ENCODE data around the gene CFAP68. TPM values are rescaled to one million over a fixed set of nuclear protein-coding genes. Genes with fewer than 3 reads are reported as not detected.

Gene CFAP68
- total and polyA plus RNA-seq, 9 of the 15 experiments (the other 6 are each of a cell fraction or from before 2014, with no cell fraction given) = 22.8 to 72.3 (median 52.5) TPM

DNA sequence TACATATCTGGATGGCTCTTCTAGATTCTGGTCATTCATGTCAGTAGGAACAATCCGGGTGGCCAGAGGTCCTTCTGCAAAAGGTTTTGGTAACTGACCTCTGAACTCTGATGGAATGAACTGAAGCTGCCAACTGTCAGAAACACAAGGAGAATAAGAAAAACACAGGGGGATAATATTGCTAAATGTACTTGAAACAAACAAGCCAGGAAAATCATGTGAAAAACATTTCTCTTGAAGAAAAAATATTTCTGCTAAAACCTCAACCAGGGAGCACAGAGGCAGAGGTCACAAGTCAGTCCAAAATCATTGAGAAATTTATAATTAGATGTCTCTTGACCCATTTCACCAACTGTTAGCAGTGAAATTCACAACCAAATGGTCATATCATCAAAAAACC, 43.2 kb upstream of the CFAP68 start:
- no TSS peak for BruUV-seq (replicated peaks)
- no peak for TF ChIP-seq PRMT5 (CRISPR knock-in tag; IDR thresholded peaks at IDR 0.05)
- no peak for TF ChIP-seq ZSCAN29 (IDR thresholded peaks at IDR 0.05)
- TF ChIP-seq FOXP4 (CRISPR knock-in tag; IDR thresholded peaks at IDR 0.05; ENCODE audit: borderline replicate concordance) = no peak
- TF ChIP-seq PKNOX1 (IDR thresholded peaks at IDR 0.05) = no peak
- TF ChIP-seq BCL6 (CRISPR knock-in tag; IDR thresholded peaks at IDR 0.05) = no peak
- TF ChIP-seq CC2D1A (IDR thresholded peaks at IDR 0.05) = no peak
- TF ChIP-seq RAD21 (CRISPR knock-in tag; conservative IDR thresholded peaks at IDR 0.05 in 1 of 2, IDR thresholded peaks at IDR 0.05 in 1 of 2) = no peak
- no peak for TF ChIP-seq MCM5 (IDR thresholded peaks at IDR 0.05; ENCODE audit: low read depth)
- TF ChIP-seq SMARCA5 (IDR thresholded peaks at IDR 0.05) = no peak
- TF ChIP-seq ZEB2 (IDR thresholded peaks at IDR 0.05) = no peak
- TF ChIP-seq TCFL5 (CRISPR knock-in tag; conservative IDR thresholded peaks at IDR 0.05) = no peak
- TF ChIP-seq RBM15 (IDR thresholded peaks at IDR 0.05; ENCODE audit: insufficient read depth, low read length) = no peak
- no peak for TF ChIP-seq RBM25 (IDR thresholded peaks at IDR 0.05; ENCODE audit: low read depth, low read length, severe bottlenecking)
- TF ChIP-seq EGR1 (conservative IDR thresholded peaks at IDR 0.05) = no peak
- TF ChIP-seq KLF10 (CRISPR knock-in tag; IDR thresholded peaks at IDR 0.05) = no peak
- TF ChIP-seq ZBTB17 (CRISPR knock-in tag; IDR thresholded peaks at IDR 0.05) = no peak
- TF ChIP-seq PURB (CRISPR knock-in tag; IDR thresholded peaks at IDR 0.05; ENCODE audit: low read depth) = no peak
- H3K79me2 ChIP-seq (ENCODE audit: control insufficient read depth, insufficient read depth, low read length) = no peaks in the 10 kb centered on the region
- H2AFZ ChIP-seq (ENCODE audit: low read depth, low read length) = no peak overlapping the region
- ChIA-PET CTCF (ENCODE audit: low intra/inter-chr PET ratio) (no interaction called here), POLR2A (no interaction called here)
- H3K27me3 ChIP-seq (ENCODE audit: control insufficient read depth in 2 of 2, insufficient read depth in 2 of 2, low read length in 2 of 2) = no peaks in the 10 kb centered on the region
- no peak overlapping the region for H3K4me3 ChIP-seq
- in situ Hi-C loops (cut with MboI) = no loop called here
- H3K9ac ChIP-seq (ENCODE audit: insufficient read depth in 1 of 2, low read depth in 2 of 2, low read length in 2 of 2) = no peak overlapping the region
- H3K4me2 ChIP-seq (ENCODE audit: insufficient read depth, low read length) = no peak overlapping the region
- no peaks in the 10 kb centered on the region for H4K20me1 ChIP-seq (replicated peaks; ENCODE audit: control insufficient read depth, insufficient read depth, low read length)
- intact Hi-C loops (cut with micrococcal nuclease) = no loop called here
- H3K9me3 ChIP-seq (replicated peaks; ENCODE audit: control insufficient read depth, insufficient read depth, low read depth, low read length) = no peaks in the 10 kb centered on the region
- no peak overlapping the region for H3K27ac ChIP-seq (ENCODE audit: extremely low read depth, low read depth, low read length)
- H3K9me1 ChIP-seq (ENCODE audit: control insufficient read depth, insufficient read depth, low read length) = no peaks in the 10 kb centered on the region
- peaks cover 0 to under 1% of the 10 kb centered on the region in 2 experiments; a peak in 2 of 5 replicates for H3K4me1 ChIP-seq (replicated peaks in 1 of 2; ENCODE audit: control insufficient read depth in 2 of 2, insufficient read depth in 2 of 2, low read length in 2 of 2)
- no peak for DNase-seq (ENCODE audit: extremely low read depth in 1 of 4, low spot score in 3 of 4)
- no peak for ATAC-seq
- peaks cover 30% of the 10 kb centered on the region; the same call in 2 of the 3 replicates for H3K36me3 ChIP-seq (ENCODE audit: control insufficient read depth, insufficient read depth, low read length)
- FAIRE-seq = no peak
- WGBS (ENCODE audit: insufficient coverage, low coverage, missing lambda C conversion rate) = 73% methylated on average over 1 of the region's 1 CpG
